H1 (cell line): ENCODE measurements around the gene DGAT2.

ENCODE experiments used
- ASH2L ChIP-seq: fragments of 200-600, 300-600 bp; sonication (generic); IDR thresholded peaks from one replicate; pipeline ENCODE4 v1.7.1; 2017; ENCODE audit warnings: low read length
- BCL11A ChIP-seq, 2 experiments: IDR thresholded peaks; one replicate each; pipeline ENCODE4 v1.6.1; 2011; ENCODE audit warnings: low read depth in 2 of 2, low read length in 2 of 2, mild to moderate bottlenecking in 2 of 2
- BRCA1 ChIP-seq: IDR thresholded peaks from 2 replicates; pipeline ENCODE4 v1.6.1; 2012; ENCODE audit warnings: low read depth, low read length, improper control_type of control experiment
- CEBPB ChIP-seq: IDR thresholded peaks from 2 replicates; pipeline ENCODE4 v1.6.1; 2012; ENCODE audit warnings: low read depth, low read length
- EZH2 ChIP-seq: fragments of 200-600 bp; sonication (generic); IDR thresholded peaks from 2 replicates; pipeline ENCODE4 v1.7.1; 2012; ENCODE audit warnings: low read depth, mild to moderate bottlenecking, moderate library complexity, low read length, inconsistent platforms; ENCODE audit not compliant: severe bottlenecking
- MAFK ChIP-seq: IDR thresholded peaks from 2 replicates; pipeline ENCODE4 v1.6.1; 2012; ENCODE audit warnings: low read depth, mild to moderate bottlenecking, improper control_type of control experiment, low read length
- POLR2AphosphoS5 ChIP-seq: IDR thresholded peaks from 2 replicates; pipeline ENCODE4 v1.6.1; 2011; ENCODE audit warnings: low read depth, low read length
- RNF2 ChIP-seq: fragments of 200-900, 300-1000 bp; sonication (generic); IDR thresholded peaks from 2 replicates; pipeline ENCODE4 v1.7.1; 2016; ENCODE audit warnings: borderline replicate concordance, low read depth, mild to moderate bottlenecking, antibody characterized with exemption, low read length; ENCODE audit not compliant: poor library complexity, severe bottlenecking; ENCODE audit errors: missing control alignments
- SIN3A ChIP-seq, 2 experiments: IDR thresholded peaks in 1 of 2; conservative IDR thresholded peaks in 1 of 2; 2 replicates each; pipeline ENCODE4 v1.6.1; 2011 to 2012; ENCODE audit warnings: low read length in 2 of 2, improper control_type of control experiment in 1 of 2, low read depth in 1 of 2, mild to moderate bottlenecking in 1 of 2
- TF ChIP-seq, protein P1 (sequence below), 3 experiments: IDR thresholded peaks; 1 replicate in 2 of 3; 2 replicates in 1 of 3; pipeline versions ENCODE4 v1.5.1 to v1.6.1; 2011; ENCODE audit warnings: low read length in 3 of 3, mild to moderate bottlenecking in 3 of 3, inconsistent platforms in 2 of 3, low read depth in 1 of 3, moderate library complexity in 1 of 3; ENCODE audit not compliant: insufficient read depth in 1 of 3; ENCODE audit errors: control extremely low read depth in 1 of 3
- TF ChIP-seq, protein P2 (sequence below): IDR thresholded peaks from 2 replicates; pipeline ENCODE4 v1.6.1; 2011; ENCODE audit warnings: low read length, improper control_type of control experiment

DNA sequence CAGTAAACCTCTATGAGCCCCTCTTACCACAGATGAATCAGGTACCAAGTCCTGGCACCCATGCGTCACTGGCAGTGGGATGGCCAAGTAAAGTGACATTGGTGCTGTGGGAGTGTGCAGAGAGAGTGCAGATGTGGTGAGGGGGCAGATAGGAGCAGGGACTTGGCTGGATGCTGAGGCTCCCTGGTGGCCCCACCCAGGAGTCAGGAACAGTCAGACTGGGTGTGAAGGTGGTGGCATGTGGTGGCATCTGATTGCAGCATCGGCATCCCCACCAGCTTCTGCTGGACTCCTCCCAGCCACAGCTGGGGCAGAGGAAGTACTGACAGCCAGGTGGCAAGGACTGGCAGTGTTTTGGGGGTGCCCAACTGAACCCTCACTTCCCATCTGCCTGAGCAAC, 11.4 kb downstream of the DGAT2 start:
- TF ChIP-seq, protein P1, sequence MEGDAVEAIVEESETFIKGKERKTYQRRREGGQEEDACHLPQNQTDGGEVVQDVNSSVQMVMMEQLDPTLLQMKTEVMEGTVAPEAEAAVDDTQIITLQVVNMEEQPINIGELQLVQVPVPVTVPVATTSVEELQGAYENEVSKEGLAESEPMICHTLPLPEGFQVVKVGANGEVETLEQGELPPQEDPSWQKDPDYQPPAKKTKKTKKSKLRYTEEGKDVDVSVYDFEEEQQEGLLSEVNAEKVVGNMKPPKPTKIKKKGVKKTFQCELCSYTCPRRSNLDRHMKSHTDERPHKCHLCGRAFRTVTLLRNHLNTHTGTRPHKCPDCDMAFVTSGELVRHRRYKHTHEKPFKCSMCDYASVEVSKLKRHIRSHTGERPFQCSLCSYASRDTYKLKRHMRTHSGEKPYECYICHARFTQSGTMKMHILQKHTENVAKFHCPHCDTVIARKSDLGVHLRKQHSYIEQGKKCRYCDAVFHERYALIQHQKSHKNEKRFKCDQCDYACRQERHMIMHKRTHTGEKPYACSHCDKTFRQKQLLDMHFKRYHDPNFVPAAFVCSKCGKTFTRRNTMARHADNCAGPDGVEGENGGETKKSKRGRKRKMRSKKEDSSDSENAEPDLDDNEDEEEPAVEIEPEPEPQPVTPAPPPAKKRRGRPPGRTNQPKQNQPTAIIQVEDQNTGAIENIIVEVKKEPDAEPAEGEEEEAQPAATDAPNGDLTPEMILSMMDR (IDR thresholded peaks at IDR 0.05; ENCODE audit: control extremely low read depth in 1 of 3, insufficient read depth in 1 of 3, low read depth in 1 of 3, low read length in 3 of 3), result no peak
- TF ChIP-seq BCL11A (IDR thresholded peaks at IDR 0.05; ENCODE audit: low read depth in 2 of 2, low read length in 2 of 2), result no peak
- no peak for TF ChIP-seq RNF2
- no peak for TF ChIP-seq POLR2AphosphoS5
- TF ChIP-seq BRCA1, result no peak
- TF ChIP-seq SIN3A (conservative IDR thresholded peaks at IDR 0.05 in 1 of 2, IDR thresholded peaks at IDR 0.05 in 1 of 2; ENCODE audit: low read depth in 1 of 2, low read length in 2 of 2), result no peak
- TF ChIP-seq EZH2, result no peak
- TF ChIP-seq, protein P2, sequence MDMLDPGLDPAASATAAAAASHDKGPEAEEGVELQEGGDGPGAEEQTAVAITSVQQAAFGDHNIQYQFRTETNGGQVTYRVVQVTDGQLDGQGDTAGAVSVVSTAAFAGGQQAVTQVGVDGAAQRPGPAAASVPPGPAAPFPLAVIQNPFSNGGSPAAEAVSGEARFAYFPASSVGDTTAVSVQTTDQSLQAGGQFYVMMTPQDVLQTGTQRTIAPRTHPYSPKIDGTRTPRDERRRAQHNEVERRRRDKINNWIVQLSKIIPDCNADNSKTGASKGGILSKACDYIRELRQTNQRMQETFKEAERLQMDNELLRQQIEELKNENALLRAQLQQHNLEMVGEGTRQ, result no peak
- no peak for TF ChIP-seq ASH2L
- no peak for TF ChIP-seq CEBPB
- no peak for TF ChIP-seq MAFK
